GM23338 (cell line): ENCODE measurements around the gene CRTC3. TPM values are rescaled to one million over a fixed set of nuclear protein-coding genes. Genes with fewer than 3 reads are reported as not detected.

Source experiments
- ATAC-seq: fragments of 200-7000 bp; cut with Tn5 transposase; 3 replicates; pipeline ENCODE4 v1.9.1; 2020
- DNase-seq: peaks from one replicate; pipeline ENCODE4 v3.0.0-alpha.2; 2015; ENCODE audit warnings: low spot score
- H2AFZ ChIP-seq: fragments of 200-600 bp; sonication (generic); 2 replicates; pipeline ENCODE4 v1.8.0; 2016; ENCODE audit warnings: antibody characterized with exemption, mild to moderate bottlenecking, moderate library complexity
- H3F3A ChIP-seq: fragments of 200-600 bp; sonication (generic); replicated peaks from 2 replicates; pipeline ENCODE4 v1.8.0; 2017; ENCODE audit warnings: antibody characterized with exemption, mixed run types, low read depth
- H3K27ac ChIP-seq: fragments of 200-600 bp; sonication (generic); 2 replicates; pipeline ENCODE4 v1.6.1; 2016; ENCODE audit warnings: low read depth
- H3K27me3 ChIP-seq: fragments of 200-600 bp; sonication (generic); 2 replicates; pipeline ENCODE4 v1.8.0; 2016; ENCODE audit warnings: mild to moderate bottlenecking, mixed run types, moderate library complexity; ENCODE audit not compliant: insufficient read depth
- H3K36me3 ChIP-seq: fragments of 200-600 bp; sonication (generic); 2 replicates; pipeline ENCODE4 v1.8.0; 2016; ENCODE audit warnings: mild to moderate bottlenecking; ENCODE audit not compliant: insufficient read depth
- H3K4me1 ChIP-seq: fragments of 200-600 bp; sonication (generic); 2 replicates; pipeline ENCODE4 v1.8.0; 2016; ENCODE audit warnings: mild to moderate bottlenecking, moderate library complexity; ENCODE audit not compliant: insufficient read depth
- H3K4me2 ChIP-seq: fragments of 200-600 bp; sonication (generic); 2 replicates; pipeline ENCODE4 v1.7.1; 2017; ENCODE audit warnings: mixed run types
- H3K4me3 ChIP-seq: fragments of 200-600 bp; sonication (generic); 2 replicates; pipeline ENCODE4 v1.6.1; 2016; ENCODE audit warnings: mixed run types
- H3K79me2 ChIP-seq: fragments of 200-600 bp; sonication (generic); replicated peaks from 2 replicates; pipeline ENCODE4 v1.8.0; 2017; ENCODE audit warnings: mild to moderate bottlenecking; ENCODE audit not compliant: insufficient read depth
- H3K9me2 ChIP-seq: fragments of 200-600 bp; sonication (generic); 2 replicates; pipeline ENCODE4 v1.8.0; 2017; ENCODE audit not compliant: insufficient read depth
- H4K20me1 ChIP-seq: fragments of 200-600 bp; sonication (generic); replicated peaks from 2 replicates; pipeline ENCODE4 v1.8.0; 2017; ENCODE audit warnings: mild to moderate bottlenecking; ENCODE audit not compliant: insufficient read depth
- H3K27ac Mint-ChIP-seq: 2 replicates; pipeline ENCODE4 v1.8.0; 2020; ENCODE audit warnings: inconsistent platforms, mild to moderate bottlenecking, moderate library complexity, mixed read lengths
- H3K27me3 Mint-ChIP-seq: 3 replicates; pipeline ENCODE4 v1.8.0; 2022; ENCODE audit warnings: low read depth, mild to moderate bottlenecking, moderate library complexity, mixed read lengths, inconsistent platforms; ENCODE audit not compliant: insufficient read depth, poor library complexity
- H3K36me3 Mint-ChIP-seq: 3 replicates; pipeline ENCODE4 v1.8.0; 2021; ENCODE audit warnings: low read depth, mild to moderate bottlenecking, inconsistent platforms, moderate library complexity, mixed read lengths
- H3K4me1 Mint-ChIP-seq: 3 replicates; pipeline ENCODE4 v1.8.0; 2020; ENCODE audit warnings: mild to moderate bottlenecking, inconsistent platforms, mixed read lengths
- H3K4me3 Mint-ChIP-seq: 3 replicates; pipeline ENCODE4 v1.8.0; 2021; ENCODE audit warnings: moderate library complexity, mild to moderate bottlenecking, inconsistent platforms, mixed read lengths
- H3K9me3 Mint-ChIP-seq: 3 replicates; pipeline ENCODE4 v1.8.0; 2020; ENCODE audit warnings: moderate library complexity, mild to moderate bottlenecking, inconsistent platforms, mixed read lengths
- CREB1 ChIP-seq: fragments of 250-450 bp; sonication (Bioruptor Pico); IDR thresholded peaks from 2 replicates; pipeline ENCODE4 v1.5.0; 2020; ENCODE audit warnings: low read depth, mild to moderate bottlenecking, moderate library complexity
- EZH2 ChIP-seq: fragments of 200-600 bp; sonication (generic); IDR thresholded peaks from one replicate; pipeline ENCODE4 v1.8.0; 2017; ENCODE audit warnings: antibody characterized with exemption, mild to moderate bottlenecking, low read depth; ENCODE audit not compliant: unreplicated experiment
- EZH2phosphoT487 ChIP-seq: fragments of 200-600 bp; sonication (generic); IDR thresholded peaks from one replicate; pipeline ENCODE4 v1.8.1; 2018; ENCODE audit warnings: antibody characterized with exemption; ENCODE audit not compliant: unreplicated experiment
- JUNB ChIP-seq: IDR thresholded peaks from one replicate; pipeline ENCODE4 v1.6.1; 2016; ENCODE audit warnings: antibody characterized with exemption; ENCODE audit not compliant: unreplicated experiment
- NANOG ChIP-seq: IDR thresholded peaks from 2 replicates; pipeline ENCODE4 v1.6.1; 2016; ENCODE audit warnings: antibody characterized with exemption, borderline replicate concordance
- STAT1 ChIP-seq: IDR thresholded peaks from one replicate; pipeline ENCODE4 v1.6.1; 2016; ENCODE audit warnings: antibody characterized with exemption; ENCODE audit not compliant: unreplicated experiment
- ZNF114 ChIP-seq: fragments of 250-450 bp; sonication (Bioruptor Pico); IDR thresholded peaks from 2 replicates; pipeline ENCODE4 v1.5.0; 2020; ENCODE audit warnings: mild to moderate bottlenecking, moderate library complexity
- ZNF331 ChIP-seq: fragments of 250-450 bp; sonication (Bioruptor Pico); IDR thresholded peaks from 2 replicates; pipeline ENCODE4 v1.5.0; 2020; ENCODE audit warnings: low read depth, mild to moderate bottlenecking, moderate library complexity
- polyA plus RNA-seq: library from polyadenylated mRNA; unstranded; fragments of >200 nt; fragmentation: Nextera tagmentation; extraction: Ambion mirVana; gene quantifications from 2 replicates; pipeline ENCODE4 v1.2.1, GENCODE V29; 2016
- total RNA-seq: library from RNA; depleted of rRNA; stranded (reverse); fragments of >200 nt; shearing (Covaris generic); gene quantifications from 2 replicates; pipeline ENCODE4 v1.2.3, GENCODE V29; 2014
- TF ChIP-seq, protein P1 (sequence below): IDR thresholded peaks from 2 replicates; pipeline ENCODE4 v1.6.1; 2016; ENCODE audit warnings: antibody characterized with exemption
- TF ChIP-seq, protein P2 (sequence below), 2 experiments: fragments of 200-600 bp in 1 of 2; sonication (generic) in 1 of 2; conservative IDR thresholded peaks; 2 replicates each; pipeline versions ENCODE4 v1.5.1 to v1.6.1; 2016 to 2017; ENCODE audit warnings: antibody characterized with exemption in 2 of 2, low read depth in 2 of 2, mild to moderate bottlenecking in 2 of 2, moderate library complexity in 1 of 2
- TF ChIP-seq, protein P3 (sequence below): IDR thresholded peaks from one replicate; pipeline ENCODE4 v1.6.1; 2018; ENCODE audit warnings: antibody characterized with exemption; ENCODE audit not compliant: unreplicated experiment

The CRTC3 gene
- total and polyA plus RNA-seq, 2 experiments from 2014 or later = 2.8 to 3.8 TPM

DNA sequence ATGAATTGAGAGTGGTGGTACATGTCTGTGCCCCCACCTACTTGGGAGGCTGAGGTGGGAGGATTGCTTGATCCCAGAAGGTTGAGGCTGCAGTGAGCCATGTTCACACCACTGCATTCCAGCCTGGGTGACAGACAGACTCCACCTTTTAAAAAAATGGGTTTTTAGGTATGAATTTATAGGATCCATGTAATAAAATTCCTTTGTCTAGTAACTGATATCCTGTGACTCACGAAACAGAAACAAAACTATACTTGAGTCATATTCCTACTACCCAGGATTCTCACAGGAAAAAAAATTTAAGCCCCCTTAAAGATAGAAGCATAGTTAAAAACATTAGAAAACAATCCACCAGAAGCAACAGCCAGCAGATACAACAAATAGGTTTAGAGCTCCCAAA lies 10.0 kb upstream of the CRTC3 start:
- no peaks in the 10 kb centered on the region for H3K79me2 ChIP-seq
- TF ChIP-seq STAT1 (no peak), ZNF114 (no peak), ZNF331 (CRISPR knock-in tag) (no peak)
- no peak overlapping the region for H3K4me3 ChIP-seq
- H3K27ac Mint-ChIP-seq = no peak overlapping the region
- no peaks in the 10 kb centered on the region for H3K4me1 Mint-ChIP-seq
- no peak overlapping the region for H3K4me2 ChIP-seq
- no peaks in the 10 kb centered on the region for H3K36me3 ChIP-seq
- H3K9me3 Mint-ChIP-seq = no peaks in the 10 kb centered on the region
- DNase-seq = no peak
- H3K27ac ChIP-seq = no peak overlapping the region
- H2AFZ ChIP-seq = no peak overlapping the region
- no peak for ATAC-seq
- H3F3A ChIP-seq = no peaks in the 10 kb centered on the region
- no peaks in the 10 kb centered on the region for H3K27me3 ChIP-seq
- H3K27me3 Mint-ChIP-seq = peaks cover 5% of the 10 kb centered on the region
- no peaks in the 10 kb centered on the region for H4K20me1 ChIP-seq
- H3K36me3 Mint-ChIP-seq = no peaks in the 10 kb centered on the region
- H3K9me2 ChIP-seq = peaks cover 5% of the 10 kb centered on the region; the same call in 1 of the 2 replicates
- no peak overlapping the region for H3K4me3 Mint-ChIP-seq
- H3K4me1 ChIP-seq = 0 out of 2 replicates have a peak, but pooled peaks cover 4% of the 10 kb centered on the region

DNA sequence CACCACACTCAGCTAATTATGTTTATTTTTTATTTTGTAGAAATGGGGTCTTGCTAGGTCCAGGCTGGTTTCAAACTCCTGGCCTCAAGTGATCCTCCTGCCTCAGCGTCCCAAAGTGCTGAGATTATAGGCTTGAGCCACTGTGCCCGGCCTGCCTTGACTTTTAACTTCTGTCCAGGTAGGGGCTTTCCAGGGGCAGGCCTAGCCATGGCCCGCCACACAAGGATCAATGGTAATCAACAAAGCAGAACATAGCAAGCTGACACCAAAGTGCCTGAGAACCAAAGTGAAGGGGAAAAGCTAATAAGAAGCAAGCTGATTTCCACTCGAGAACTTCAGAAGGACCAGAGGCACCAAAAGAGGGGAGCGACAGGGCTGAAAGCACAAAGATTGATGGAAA lies 9.4 kb upstream of the CRTC3 start:
- no peaks in the 10 kb centered on the region for H4K20me1 ChIP-seq
- H3F3A ChIP-seq = no peaks in the 10 kb centered on the region
- no peaks in the 10 kb centered on the region for H3K36me3 Mint-ChIP-seq
- ATAC-seq (no peak), DNase-seq (no peak)
- no peak overlapping the region for H3K4me2 ChIP-seq
- H3K27ac Mint-ChIP-seq = no peak overlapping the region
- no peak for TF ChIP-seq ZNF331 (CRISPR knock-in tag)
- no peak for TF ChIP-seq CREB1 (CRISPR knock-in tag)
- TF ChIP-seq EZH2 = no peak
- TF ChIP-seq, protein P1, sequence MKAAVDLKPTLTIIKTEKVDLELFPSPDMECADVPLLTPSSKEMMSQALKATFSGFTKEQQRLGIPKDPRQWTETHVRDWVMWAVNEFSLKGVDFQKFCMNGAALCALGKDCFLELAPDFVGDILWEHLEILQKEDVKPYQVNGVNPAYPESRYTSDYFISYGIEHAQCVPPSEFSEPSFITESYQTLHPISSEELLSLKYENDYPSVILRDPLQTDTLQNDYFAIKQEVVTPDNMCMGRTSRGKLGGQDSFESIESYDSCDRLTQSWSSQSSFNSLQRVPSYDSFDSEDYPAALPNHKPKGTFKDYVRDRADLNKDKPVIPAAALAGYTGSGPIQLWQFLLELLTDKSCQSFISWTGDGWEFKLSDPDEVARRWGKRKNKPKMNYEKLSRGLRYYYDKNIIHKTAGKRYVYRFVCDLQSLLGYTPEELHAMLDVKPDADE = no peak
- no peak for TF ChIP-seq JUNB
- no peak for TF ChIP-seq EZH2phosphoT487
- TF ChIP-seq NANOG = no peak
- TF ChIP-seq, protein P2, sequence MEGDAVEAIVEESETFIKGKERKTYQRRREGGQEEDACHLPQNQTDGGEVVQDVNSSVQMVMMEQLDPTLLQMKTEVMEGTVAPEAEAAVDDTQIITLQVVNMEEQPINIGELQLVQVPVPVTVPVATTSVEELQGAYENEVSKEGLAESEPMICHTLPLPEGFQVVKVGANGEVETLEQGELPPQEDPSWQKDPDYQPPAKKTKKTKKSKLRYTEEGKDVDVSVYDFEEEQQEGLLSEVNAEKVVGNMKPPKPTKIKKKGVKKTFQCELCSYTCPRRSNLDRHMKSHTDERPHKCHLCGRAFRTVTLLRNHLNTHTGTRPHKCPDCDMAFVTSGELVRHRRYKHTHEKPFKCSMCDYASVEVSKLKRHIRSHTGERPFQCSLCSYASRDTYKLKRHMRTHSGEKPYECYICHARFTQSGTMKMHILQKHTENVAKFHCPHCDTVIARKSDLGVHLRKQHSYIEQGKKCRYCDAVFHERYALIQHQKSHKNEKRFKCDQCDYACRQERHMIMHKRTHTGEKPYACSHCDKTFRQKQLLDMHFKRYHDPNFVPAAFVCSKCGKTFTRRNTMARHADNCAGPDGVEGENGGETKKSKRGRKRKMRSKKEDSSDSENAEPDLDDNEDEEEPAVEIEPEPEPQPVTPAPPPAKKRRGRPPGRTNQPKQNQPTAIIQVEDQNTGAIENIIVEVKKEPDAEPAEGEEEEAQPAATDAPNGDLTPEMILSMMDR (conservative IDR thresholded peaks at IDR 0.05; ENCODE audit: low read depth in 2 of 2) = no peak
- TF ChIP-seq, protein P3, sequence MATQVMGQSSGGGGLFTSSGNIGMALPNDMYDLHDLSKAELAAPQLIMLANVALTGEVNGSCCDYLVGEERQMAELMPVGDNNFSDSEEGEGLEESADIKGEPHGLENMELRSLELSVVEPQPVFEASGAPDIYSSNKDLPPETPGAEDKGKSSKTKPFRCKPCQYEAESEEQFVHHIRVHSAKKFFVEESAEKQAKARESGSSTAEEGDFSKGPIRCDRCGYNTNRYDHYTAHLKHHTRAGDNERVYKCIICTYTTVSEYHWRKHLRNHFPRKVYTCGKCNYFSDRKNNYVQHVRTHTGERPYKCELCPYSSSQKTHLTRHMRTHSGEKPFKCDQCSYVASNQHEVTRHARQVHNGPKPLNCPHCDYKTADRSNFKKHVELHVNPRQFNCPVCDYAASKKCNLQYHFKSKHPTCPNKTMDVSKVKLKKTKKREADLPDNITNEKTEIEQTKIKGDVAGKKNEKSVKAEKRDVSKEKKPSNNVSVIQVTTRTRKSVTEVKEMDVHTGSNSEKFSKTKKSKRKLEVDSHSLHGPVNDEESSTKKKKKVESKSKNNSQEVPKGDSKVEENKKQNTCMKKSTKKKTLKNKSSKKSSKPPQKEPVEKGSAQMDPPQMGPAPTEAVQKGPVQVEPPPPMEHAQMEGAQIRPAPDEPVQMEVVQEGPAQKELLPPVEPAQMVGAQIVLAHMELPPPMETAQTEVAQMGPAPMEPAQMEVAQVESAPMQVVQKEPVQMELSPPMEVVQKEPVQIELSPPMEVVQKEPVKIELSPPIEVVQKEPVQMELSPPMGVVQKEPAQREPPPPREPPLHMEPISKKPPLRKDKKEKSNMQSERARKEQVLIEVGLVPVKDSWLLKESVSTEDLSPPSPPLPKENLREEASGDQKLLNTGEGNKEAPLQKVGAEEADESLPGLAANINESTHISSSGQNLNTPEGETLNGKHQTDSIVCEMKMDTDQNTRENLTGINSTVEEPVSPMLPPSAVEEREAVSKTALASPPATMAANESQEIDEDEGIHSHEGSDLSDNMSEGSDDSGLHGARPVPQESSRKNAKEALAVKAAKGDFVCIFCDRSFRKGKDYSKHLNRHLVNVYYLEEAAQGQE = no peak
- peak overlapping the region; percentile 76; the same call in 1 of the 2 replicates for H2AFZ ChIP-seq
- no peaks in the 10 kb centered on the region for H3K79me2 ChIP-seq
- H3K4me3 ChIP-seq = no peak overlapping the region
- H3K27me3 ChIP-seq = no peaks in the 10 kb centered on the region
- H3K27me3 Mint-ChIP-seq = peaks cover 7% of the 10 kb centered on the region
- no peaks in the 10 kb centered on the region for H3K9me3 Mint-ChIP-seq
- no peaks in the 10 kb centered on the region for H3K4me1 Mint-ChIP-seq
- H3K4me3 Mint-ChIP-seq = no peak overlapping the region
- H3K9me2 ChIP-seq = peaks cover 5% of the 10 kb centered on the region; the same call in 1 of the 2 replicates
- no peak overlapping the region for H3K27ac ChIP-seq
- no peaks in the 10 kb centered on the region for H3K36me3 ChIP-seq
- H3K4me1 ChIP-seq = 0 out of 2 replicates have a peak, but pooled peaks cover 4% of the 10 kb centered on the region
